GM12865 (cell line): ENCODE data around the gene GRM4.

Source experiments
- DNase-seq: peaks from one replicate; pipeline ENCODE4 v3.0.0; 2010; ENCODE audit warnings: low read depth
- H3K4me3 ChIP-seq: 2 replicates; pipeline ENCODE4 v1.5.1; 2011; ENCODE audit warnings: mild to moderate bottlenecking, low read depth, low read length, control low read depth
- CTCF ChIP-seq: IDR thresholded peaks from 2 replicates; pipeline ENCODE4 v1.5.1; 2011; ENCODE audit warnings: low read length, control low read depth, low read depth, inconsistent platforms; ENCODE audit not compliant: insufficient read depth; ENCODE audit errors: missing control alignments

The GRM4 gene

DNA sequence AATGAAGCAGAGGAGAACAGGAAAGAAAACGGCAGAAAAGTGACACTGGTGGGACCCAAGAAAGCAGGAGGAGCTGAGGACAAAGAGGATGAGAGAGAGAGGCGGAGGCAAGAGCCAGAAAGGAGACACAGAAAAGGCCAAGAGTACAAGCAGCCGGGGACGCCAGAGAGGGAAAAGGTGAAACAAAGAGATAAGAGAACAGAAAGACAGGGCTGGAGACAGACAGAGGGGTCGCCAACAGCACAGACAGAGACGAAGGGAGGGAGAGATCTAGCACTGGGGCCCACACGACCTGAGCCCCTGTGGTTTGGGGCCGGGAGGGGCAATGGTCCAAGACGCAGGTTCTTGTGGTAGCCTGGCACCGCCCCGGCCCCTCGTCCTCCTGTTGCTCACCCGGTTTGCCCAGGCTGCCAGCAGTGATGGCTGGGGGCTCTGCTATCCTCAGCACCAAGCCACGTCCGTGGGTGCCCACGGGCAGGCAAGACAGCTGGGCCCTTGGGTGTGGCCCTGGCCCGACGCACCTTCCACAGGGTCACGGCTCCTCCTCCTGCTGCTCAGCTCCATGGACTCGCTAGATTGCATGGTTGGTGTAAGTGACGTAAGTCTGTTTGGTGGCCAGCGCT lies 123.5 kb downstream of the GRM4 start:
- no peak for DNase-seq
- H3K4me3 ChIP-seq = no peak overlapping the region
- no peak for TF ChIP-seq CTCF

GRCh38 chr6:34021554-34022190 lies 124.2 kb downstream of the GRM4 start:
- TF ChIP-seq CTCF = no peak
- no peak overlapping the region for H3K4me3 ChIP-seq
- no peak for DNase-seq

DNA sequence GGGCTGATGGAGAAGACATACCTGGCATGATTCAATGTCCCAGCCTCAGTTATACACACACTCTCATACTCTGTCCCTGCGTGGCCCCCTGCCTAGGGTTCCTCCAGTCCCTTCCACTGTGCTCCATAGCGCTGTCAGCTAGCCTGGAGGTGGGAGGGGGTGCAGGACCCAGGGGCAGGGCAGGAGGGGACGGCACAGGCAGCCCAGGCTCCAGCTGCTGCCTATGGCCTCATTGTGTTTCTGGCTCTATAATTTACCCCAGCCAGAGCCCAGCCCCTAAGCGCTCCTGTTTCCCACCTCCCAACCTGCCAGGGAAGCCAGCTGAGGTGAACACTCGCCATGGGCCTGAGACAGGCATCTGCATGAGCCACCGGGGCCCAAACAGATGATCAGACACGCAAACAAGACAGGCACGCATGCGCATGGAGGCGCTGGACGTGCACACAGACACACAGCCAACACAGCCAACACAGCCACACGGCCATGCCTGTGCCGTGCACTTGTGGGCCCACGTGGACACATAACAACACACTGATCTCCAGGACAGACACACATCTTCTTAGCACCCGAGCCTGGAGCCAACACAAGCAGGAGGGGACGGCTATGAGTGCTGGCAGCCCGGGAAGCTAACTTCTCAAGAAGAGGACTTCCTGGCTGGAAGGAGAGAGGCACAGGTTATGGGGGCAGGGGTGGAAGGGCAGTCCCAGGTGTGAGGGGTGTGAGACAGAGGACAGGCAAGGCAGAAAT lies 124.9 kb downstream of the GRM4 start:
- DNase-seq = no peak
- TF ChIP-seq CTCF = no peak
- H3K4me3 ChIP-seq = no peak overlapping the region

- TF ChIP-seq CTCF = no peak
- no peak overlapping the region for H3K4me3 ChIP-seq
- no peak for DNase-seq
Observed at GRCh38 chr6:34020278-34020677, 125.6 kb downstream of the GRM4 start.

- DNase-seq = no peak
- no peak overlapping the region for H3K4me3 ChIP-seq
- TF ChIP-seq CTCF = no peak
Observed at GRCh38 chr6:34018961-34019606, 126.8 kb downstream of the GRM4 start.

DNA sequence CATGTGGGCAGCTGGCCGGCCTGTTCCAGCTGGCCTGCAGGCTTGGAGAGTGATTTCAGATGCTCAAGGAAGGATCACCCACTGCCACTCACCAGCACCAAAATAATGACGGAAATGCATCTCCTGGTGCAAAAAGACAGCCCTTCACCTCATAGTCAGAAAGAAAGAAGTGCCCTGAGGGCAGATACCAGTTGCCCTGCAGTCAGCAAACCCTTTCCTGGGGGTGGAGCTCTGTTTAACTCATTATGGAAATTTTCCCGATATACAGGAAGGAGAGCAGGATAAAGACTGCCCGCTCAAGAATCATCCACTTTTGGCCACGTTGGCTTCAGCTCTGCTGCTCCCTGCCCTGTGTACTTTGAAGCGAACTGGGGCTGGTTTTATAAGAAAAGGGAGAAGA lies 127.9 kb downstream of the GRM4 start:
- DNase-seq = no peak
- no peak overlapping the region for H3K4me3 ChIP-seq
- no peak for TF ChIP-seq CTCF
